NOMO-1 (cell line): ENCODE data around the gene ZYX.
"Not testable (repeated sequence)": the region's sequence is repeated elsewhere in the genome, so short reads cannot be mapped to it uniquely, and the experiment has no call there.

Experiments used
- DNase-seq, 2 experiments: peaks; one replicate each; lab custom pipeline; 2025; ENCODE audit not compliant: unreplicated experiment in 2 of 2; lab: John Stamatoyannopoulos, UW

Gene ZYX

GRCh38 chr7:143396625-143397556, 15.7 kb downstream of the ZYX start:
- no peak for DNase-seq

- DNase-seq = no peak
These were observed 16.8 kb downstream of the ZYX start for GRCh38 chr7:143397710-143398530.

GRCh38 chr7:143398616-143399015, 17.5 kb downstream of the ZYX start:
- DNase-seq = no peak

GRCh38 chr7:143399151-143399550, 18.0 kb downstream of the ZYX start:
- DNase-seq = no peak

- DNase-seq = no peak
These were observed 18.5 kb downstream of the ZYX start for GRCh38 chr7:143399642-143400041.

GRCh38 chr7:143401265-143401664, 20.1 kb downstream of the ZYX start:
- DNase-seq = no peak

- DNase-seq = not testable (repeated sequence)
These were observed 21.1 kb downstream of the ZYX start for GRCh38 chr7:143402233-143402632.

GRCh38 chr7:143405173-143406001, 24.2 kb downstream of the ZYX start:
- DNase-seq = no peak

- no peak for DNase-seq
These were observed 24.8 kb downstream of the ZYX start for GRCh38 chr7:143406002-143406357.

- peak; percentile 13 to 22 for DNase-seq
These were observed 26.4 kb downstream of the ZYX start for GRCh38 chr7:143407287-143408251.

- no peak for DNase-seq
These were observed 27.1 kb downstream of the ZYX start for GRCh38 chr7:143408252-143408685.

- DNase-seq = no peak
These were observed 27.8 kb downstream of the ZYX start, which contains the start of gene EPHA1 for GRCh38 chr7:143408686-143409561. Gene EPHA1 (minus strand): TSS chr7:143408856. CDS start chr7:143408805, 51 bp downstream.

- DNase-seq = peak; percentile 57 to 79
These were observed 29.4 kb downstream of the ZYX start for GRCh38 chr7:143410521-143411004.

GRCh38 chr7:143411976-143412708, 31.0 kb downstream of the ZYX start:
- no peak for DNase-seq

- DNase-seq = no peak
These were observed 32.0 kb downstream of the ZYX start for GRCh38 chr7:143413123-143413522.

GRCh38 chr7:143415209-143415608, 34.1 kb downstream of the ZYX start:
- DNase-seq = not testable (repeated sequence)

- no peak for DNase-seq
These were observed 34.7 kb downstream of the ZYX start for GRCh38 chr7:143415742-143416397.
